IPS DF 6.9 (cell line): ENCODE results near the gene ARHGAP6.
A peak's percentile ranks its signal among the peaks of the same experiment; 100 is the strongest.
"Not testable (repeated sequence)": the region's sequence is repeated elsewhere in the genome, so short reads cannot be mapped to it uniquely, and the experiment has no call there.

Source experiments
- DNase-seq: peaks from one replicate; pipeline ENCODE4 v3.0.0-alpha.2; 2013; ENCODE audit warnings: low read depth, low spot score
- H3K27ac ChIP-seq: one replicate; pipeline ENCODE4 v1.5.1; 2013; ENCODE audit warnings: low read length, control low read depth
- H3K27me3 ChIP-seq: 2 replicates; pipeline ENCODE4 v1.6.1; 2013; ENCODE audit warnings: mild to moderate bottlenecking, low read length; ENCODE audit not compliant: control insufficient read depth, insufficient read depth
- H3K36me3 ChIP-seq: 2 replicates; pipeline ENCODE4 v1.6.1; 2013; ENCODE audit warnings: low read length; ENCODE audit not compliant: control insufficient read depth, insufficient read depth
- H3K4me1 ChIP-seq: 2 replicates; pipeline ENCODE4 v1.6.1; 2013; ENCODE audit warnings: low read length; ENCODE audit not compliant: control insufficient read depth, insufficient read depth
- H3K4me3 ChIP-seq: 2 replicates; pipeline ENCODE4 v1.5.1; 2013; ENCODE audit warnings: mild to moderate bottlenecking, low read length
- H3K9me3 ChIP-seq: 2 replicates; pipeline ENCODE4 v1.6.1; 2013; ENCODE audit warnings: low read length, inconsistent platforms; ENCODE audit not compliant: control insufficient read depth, insufficient read depth
- WGBS: extraction: QIAGEN DNeasy Blood & Tissue Kit; methylation state at CpG from one replicate; pipeline ENCODE4 v1.1.7; 2013; ENCODE audit warnings: mixed read lengths, missing lambda C conversion rate; ENCODE audit not compliant: insufficient read length, insufficient coverage; 5-methylcytosine and 5-hydroxymethylcytosine counted together

Gene ARHGAP6

GRCh38 chrX:11143931-11144678, 521.6 kb downstream of the ARHGAP6 start:
- no CpG with 5 or more reads among the region's 20 CpGs for WGBS
- Histone ChIP-seq H3K36me3 (no peaks in the 10 kb centered on the region), H3K27me3 (no peaks in the 10 kb centered on the region), H3K4me1 (no peaks in the 10 kb centered on the region), H3K4me3 (no peak overlapping the region), H3K9me3 (no peaks in the 10 kb centered on the region), H3K27ac (no peak overlapping the region)
- peak; percentile 43 for DNase-seq

- H3K9me3 ChIP-seq: no peaks in the 10 kb centered on the region
- H3K4me1 ChIP-seq: no peaks in the 10 kb centered on the region
- no peak overlapping the region for H3K4me3 ChIP-seq
- H3K27me3 ChIP-seq: no peaks in the 10 kb centered on the region
- no peak overlapping the region for H3K27ac ChIP-seq
- no peak for DNase-seq
- no peaks in the 10 kb centered on the region for H3K36me3 ChIP-seq
- WGBS: no CpG with 5 or more reads among the region's 56 CpGs
Measured at GRCh38 chrX:11138498-11139390, 527.0 kb downstream of the ARHGAP6 start.

GRCh38 chrX:11137543-11138139, 528.1 kb downstream of the ARHGAP6 start:
- Histone ChIP-seq H3K4me1 (no peaks in the 10 kb centered on the region), H3K27me3 (no peaks in the 10 kb centered on the region), H3K36me3 (no peaks in the 10 kb centered on the region), H3K4me3 (no peak overlapping the region), H3K9me3 (no peaks in the 10 kb centered on the region), H3K27ac (no peak overlapping the region)
- no peak for DNase-seq
- WGBS: no CpG with 5 or more reads among the region's 6 CpGs

- Histone ChIP-seq H3K27ac (no peak overlapping the region), H3K9me3 (no peaks in the 10 kb centered on the region), H3K4me1 (no peaks in the 10 kb centered on the region), H3K36me3 (no peaks in the 10 kb centered on the region), H3K4me3 (no peak overlapping the region), H3K27me3 (no peaks in the 10 kb centered on the region)
- no peak for DNase-seq
- no CpG with 5 or more reads among the region's 2 CpGs for WGBS
Measured at GRCh38 chrX:11135564-11136185, 530.0 kb downstream of the ARHGAP6 start.

- Histone ChIP-seq H3K36me3 (no peaks in the 10 kb centered on the region), H3K4me1 (no peaks in the 10 kb centered on the region), H3K27me3 (no peaks in the 10 kb centered on the region), H3K27ac (no peak overlapping the region), H3K4me3 (no peak overlapping the region), H3K9me3 (no peaks in the 10 kb centered on the region)
- DNase-seq: no peak
Measured at GRCh38 chrX:11131146-11131545, 534.6 kb downstream of the ARHGAP6 start.

- no CpG with 5 or more reads among the region's 3 CpGs for WGBS
- no peak overlapping the region for H3K27ac ChIP-seq
- H3K9me3 ChIP-seq: no peaks in the 10 kb centered on the region
- no peak overlapping the region for H3K4me3 ChIP-seq
- H3K4me1 ChIP-seq: no peaks in the 10 kb centered on the region
- H3K36me3 ChIP-seq: no peaks in the 10 kb centered on the region
- H3K27me3 ChIP-seq: no peaks in the 10 kb centered on the region
- no peak for DNase-seq
Measured at GRCh38 chrX:11130136-11130535, 535.6 kb downstream of the ARHGAP6 start.

- no peak for DNase-seq
- Histone ChIP-seq H3K36me3 (no peaks in the 10 kb centered on the region), H3K27ac (no peak overlapping the region), H3K4me3 (no peak overlapping the region), H3K9me3 (no peaks in the 10 kb centered on the region), H3K27me3 (no peaks in the 10 kb centered on the region), H3K4me1 (no peaks in the 10 kb centered on the region)
- no CpG with 5 or more reads among the region's 5 CpGs for WGBS
Measured at GRCh38 chrX:11129534-11130105, 536.1 kb downstream of the ARHGAP6 start.

GRCh38 chrX:11125060-11125459, 540.7 kb downstream of the ARHGAP6 start:
- Histone ChIP-seq H3K27ac (no peak overlapping the region), H3K9me3 (no peaks in the 10 kb centered on the region), H3K4me1 (no peaks in the 10 kb centered on the region), H3K36me3 (peaks cover 5% of the 10 kb centered on the region; the same call in 1 of the 2 replicates), H3K27me3 (no peaks in the 10 kb centered on the region), H3K4me3 (no peak overlapping the region)
- no CpG with 5 or more reads among the region's 5 CpGs for WGBS
- DNase-seq: no peak

GRCh38 chrX:11124112-11124511, 541.6 kb downstream of the ARHGAP6 start:
- WGBS: no CpG with 5 or more reads among the region's 2 CpGs
- no peaks in the 10 kb centered on the region for H3K4me1 ChIP-seq
- no peak overlapping the region for H3K27ac ChIP-seq

GRCh38 chrX:11123087-11123486, 542.6 kb downstream of the ARHGAP6 start:
- H3K4me1 ChIP-seq, DNase-seq, H3K27ac ChIP-seq, H3K36me3 ChIP-seq, H3K27me3 ChIP-seq, H3K4me3 ChIP-seq, H3K9me3 ChIP-seq: not testable (repeated sequence)
- WGBS: no CpG with 5 or more reads among the region's 6 CpGs

More at GRCh38 chrX:11124112-11124511, 541.6 kb downstream of the ARHGAP6 start:
- no peaks in the 10 kb centered on the region for H3K9me3 ChIP-seq
- H3K27me3 ChIP-seq: no peaks in the 10 kb centered on the region
- DNase-seq: no peak
- peaks cover 5% of the 10 kb centered on the region; the same call in 1 of the 2 replicates for H3K36me3 ChIP-seq
- no peak overlapping the region for H3K4me3 ChIP-seq
